Lower leg skin (tissue), 3 donors: ENCODE data around the gene CCDC169.

Experiments
- CTCF ChIP-seq, 3 donors: fragments of 450-650 bp; IDR thresholded peaks; one replicate each; pipeline ENCODE4 v1.5.1; 2016; ENCODE audit warnings: antibody characterized with exemption in 3 of 3, mild to moderate bottlenecking in 3 of 3, moderate library complexity in 2 of 3
- POLR2A ChIP-seq, 2 donors: fragments of 450-650 bp; IDR thresholded peaks; one replicate each; pipeline ENCODE4 v1.6.1; 2016 to 2017; ENCODE audit warnings: antibody characterized with exemption in 2 of 2, mild to moderate bottlenecking in 1 of 2, moderate library complexity in 1 of 2

DNA sequence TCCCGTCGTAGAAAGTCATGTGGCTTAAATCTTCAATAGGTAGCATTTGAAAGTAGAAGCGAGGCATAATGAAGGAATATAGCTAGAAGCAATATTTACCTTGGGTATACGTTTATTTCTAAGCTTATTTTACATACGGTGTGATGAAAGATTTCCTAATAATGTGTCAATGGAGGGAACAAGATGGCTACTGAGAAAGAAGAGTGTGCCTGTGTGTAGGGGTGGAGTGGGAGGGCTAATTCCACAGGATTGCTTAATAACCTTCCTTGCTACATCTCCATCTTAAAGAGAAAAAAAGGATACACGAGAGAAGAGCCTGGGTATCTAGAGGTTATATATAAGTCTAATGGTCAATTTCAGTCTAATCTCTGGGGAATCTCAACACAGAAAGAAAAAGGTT, 46.6 kb upstream of the CCDC169 start:
- TF ChIP-seq CTCF (IDR thresholded peaks at IDR 0.05) (no peak), POLR2A (IDR thresholded peaks at IDR 0.05) (no peak)
